WTC11 (cell line): ENCODE measurements around the gene OSR1.

ENCODE experiments used
- ATF2 ChIP-seq: sonication (generic); formaldehyde crosslinking; IDR thresholded peaks from 2 replicates; pipeline ENCODE4 v1.8.1; 2022; ENCODE audit warnings: low read depth, missing genetic modification reagents, borderline replicate concordance
- CTCF ChIP-seq: fragments of 200-600 bp; IDR thresholded peaks from 2 replicates; pipeline ENCODE4 v1.8.0; 2022; ENCODE audit warnings: antibody characterized with exemption
- IRF2 ChIP-seq: sonication (generic); formaldehyde crosslinking; IDR thresholded peaks from 2 replicates; pipeline ENCODE4 v1.8.0; 2022; ENCODE audit warnings: low read depth, missing genetic modification reagents, borderline replicate concordance
- NFATC4 ChIP-seq: fragments of 250-450 bp; sonication (Bioruptor Pico); IDR thresholded peaks from 2 replicates; pipeline ENCODE4 v1.9.0; 2021; ENCODE audit warnings: mild to moderate bottlenecking
- SOX15 ChIP-seq: fragments of 250-450 bp; sonication (Bioruptor Pico); IDR thresholded peaks from 2 replicates; pipeline ENCODE4 v1.9.0; 2021; ENCODE audit warnings: mild to moderate bottlenecking

- peak; percentile 70 for TF ChIP-seq CTCF
- no peak for TF ChIP-seq SOX15 (CRISPR knock-in tag)
- TF ChIP-seq IRF2 (CRISPR knock-in tag): no peak
- no peak for TF ChIP-seq NFATC4 (CRISPR knock-in tag)
- no peak for TF ChIP-seq ATF2 (CRISPR knock-in tag)
Observed at GRCh38 chr2:19362755-19363473, 4.5 kb upstream of the OSR1 start.
